ENCODE data around the gene KRT77. TPM values are rescaled to one million over a fixed set of nuclear protein-coding genes. Genes with fewer than 3 reads are reported as not detected.

The KRT77 gene
- total and polyA plus RNA-seq, 4 donors: 0.06 to 2.2 (median 0.19) TPM

DNA sequence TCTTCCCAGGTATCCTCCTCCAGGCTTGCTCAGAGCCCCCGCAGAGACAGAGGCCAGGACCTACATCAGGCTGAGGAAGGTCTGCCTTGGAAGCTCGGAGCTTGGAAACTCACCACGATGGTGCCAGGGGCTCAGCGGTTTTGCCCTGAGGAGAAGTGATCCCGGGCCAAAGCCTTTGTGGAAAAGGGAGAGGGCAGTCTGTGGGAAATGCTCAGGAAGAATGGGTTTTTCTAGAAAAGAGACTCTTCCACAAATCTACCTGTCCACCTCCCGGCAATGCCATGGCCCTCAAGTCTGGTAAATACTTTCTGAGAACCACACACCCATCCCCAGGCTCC lies 59.3 kb downstream of the KRT77 start:
- no peak overlapping the region for H3K4me3 ChIP-seq (ENCODE audit: low read depth, low read length)
- no peaks in the 10 kb centered on the region for H3K36me3 ChIP-seq (ENCODE audit: control insufficient read depth, insufficient read depth, low read length)
- peaks cover 2% of the 10 kb centered on the region for H3K4me1 ChIP-seq (ENCODE audit: control insufficient read depth, insufficient read depth, low read length)
- H3K27me3 ChIP-seq (ENCODE audit: control insufficient read depth, insufficient read depth, low read length): no peaks in the 10 kb centered on the region
- DNase-seq (ENCODE audit: low read depth in 4 of 6, low spot score in 6 of 6): no peak
- H3K9me3 ChIP-seq (ENCODE audit: control insufficient read depth, insufficient read depth, low read length): no peaks in the 10 kb centered on the region
- H3K27ac ChIP-seq (ENCODE audit: low read depth, low read length): no peak overlapping the region
- WGBS (ENCODE audit: insufficient coverage): 100% methylated on average over 4 of the region's 6 CpGs

- WGBS (ENCODE audit: insufficient coverage): 91% methylated on average over 8 of the region's 10 CpGs
- no peak for DNase-seq (ENCODE audit: low read depth in 4 of 6, low spot score in 6 of 6)
- H3K27me3 ChIP-seq (ENCODE audit: control insufficient read depth, insufficient read depth, low read length): no peaks in the 10 kb centered on the region
- no peak overlapping the region for H3K4me3 ChIP-seq (ENCODE audit: low read depth, low read length)
- H3K9me3 ChIP-seq (ENCODE audit: control insufficient read depth, insufficient read depth, low read length): no peaks in the 10 kb centered on the region
- no peaks in the 10 kb centered on the region for H3K4me1 ChIP-seq (ENCODE audit: control insufficient read depth, insufficient read depth, low read length)
- no peak overlapping the region for H3K27ac ChIP-seq (ENCODE audit: low read depth, low read length)
- H3K36me3 ChIP-seq (ENCODE audit: control insufficient read depth, insufficient read depth, low read length): no peaks in the 10 kb centered on the region
Observed at GRCh38 chr12:52643233-52644077, 59.9 kb downstream of the KRT77 start.

- no peaks in the 10 kb centered on the region for H3K9me3 ChIP-seq (ENCODE audit: control insufficient read depth, insufficient read depth, low read length)
- 50% methylated on average over 3 of the region's 4 CpGs for WGBS (ENCODE audit: insufficient coverage)
- no peak overlapping the region for H3K4me3 ChIP-seq (ENCODE audit: low read depth, low read length)
- no peaks in the 10 kb centered on the region for H3K27me3 ChIP-seq (ENCODE audit: control insufficient read depth, insufficient read depth, low read length)
- DNase-seq (ENCODE audit: low read depth in 4 of 6, low spot score in 6 of 6): no peak
- H3K4me1 ChIP-seq (ENCODE audit: control insufficient read depth, insufficient read depth, low read length): no peaks in the 10 kb centered on the region
- no peak overlapping the region for H3K27ac ChIP-seq (ENCODE audit: low read depth, low read length)
- H3K36me3 ChIP-seq (ENCODE audit: control insufficient read depth, insufficient read depth, low read length): no peaks in the 10 kb centered on the region
Observed at GRCh38 chr12:52641468-52641867, 61.9 kb downstream of the KRT77 start.

Other genes starting within 250 kb of the KRT77 start
- gene KRT6C, start 229.7 kb downstream of the KRT77 start, total RNA-seq: not detected
- gene KRT6C, start 229.7 kb downstream of the KRT77 start, polyA plus RNA-seq (ENCODE audit: insufficient read length in 2 of 2): not detected
- not detected for gene KRT6A, start 210.3 kb downstream of the KRT77 start, total RNA-seq
- not detected for gene KRT6A, start 210.3 kb downstream of the KRT77 start, polyA plus RNA-seq (ENCODE audit: insufficient read length in 2 of 2)
- gene KRT5, start 183.1 kb downstream of the KRT77 start, total RNA-seq: under 1 TPM in 1 of 2 donors, not detected in 1; 0.99 TPM
- gene KRT5, start 183.1 kb downstream of the KRT77 start, polyA plus RNA-seq (ENCODE audit: insufficient read length in 2 of 2): under 1 TPM; 0.27 to 0.68 TPM
- under 1 TPM in 1 of 2 donors, not detected in 1; 0.06 TPM for gene KRT71, start 150.4 kb downstream of the KRT77 start, total RNA-seq
- gene KRT71, start 150.4 kb downstream of the KRT77 start, polyA plus RNA-seq (ENCODE audit: insufficient read length in 2 of 2): under 1 TPM; 0.33 to 0.35 TPM
- under 1 TPM in 1 of 2 donors, not detected in 1; 0.10 TPM for gene KRT74, start 129.7 kb downstream of the KRT77 start, total RNA-seq
- under 1 TPM in 1 of 2 donors, not detected in 1; 0.20 TPM for gene KRT74, start 129.7 kb downstream of the KRT77 start, polyA plus RNA-seq (ENCODE audit: insufficient read length in 2 of 2)
- gene KRT72, start 102.1 kb downstream of the KRT77 start, total RNA-seq: under 1 TPM; 0.10 to 0.11 TPM
- under 1 TPM; 0.29 to 0.51 TPM for gene KRT72, start 102.1 kb downstream of the KRT77 start, polyA plus RNA-seq (ENCODE audit: insufficient read length in 2 of 2)
- under 1 TPM in 1 of 2 donors, not detected in 1; 0.10 TPM for gene KRT73, start 85.0 kb downstream of the KRT77 start, total RNA-seq
- under 1 TPM in 1 of 2 donors, not detected in 1; 0.33 TPM for gene KRT73, start 85.0 kb downstream of the KRT77 start, polyA plus RNA-seq (ENCODE audit: insufficient read length in 2 of 2)
- gene KRT2, start 51.3 kb downstream of the KRT77 start, total RNA-seq: under 1 TPM in 1 of 2 donors, not detected in 1; 0.30 TPM
- under 1 TPM; 0.18 to 0.25 TPM for gene KRT2, start 51.3 kb downstream of the KRT77 start, polyA plus RNA-seq (ENCODE audit: insufficient read length in 2 of 2)
- gene KRT1, start 23.1 kb downstream of the KRT77 start, total RNA-seq: 1 to 10 TPM in 1 of 2 donors, under 1 TPM in 1; 0.44 to 2.1 TPM
- gene KRT1, start 23.1 kb downstream of the KRT77 start, polyA plus RNA-seq (ENCODE audit: insufficient read length in 2 of 2): under 1 TPM; 0.17 to 0.51 TPM
- gene KRT76, start 73.8 kb upstream of the KRT77 start, total RNA-seq: not detected
- gene KRT76, start 73.8 kb upstream of the KRT77 start, polyA plus RNA-seq (ENCODE audit: insufficient read length in 2 of 2): not detected
- under 1 TPM in 1 of 2 donors, not detected in 1; 0.10 TPM for gene KRT3, start 92.6 kb upstream of the KRT77 start, total RNA-seq
- under 1 TPM in 1 of 2 donors, not detected in 1; 0.21 TPM for gene KRT3, start 92.6 kb upstream of the KRT77 start, polyA plus RNA-seq (ENCODE audit: insufficient read length in 2 of 2)
- gene KRT4, start 110.6 kb upstream of the KRT77 start, total RNA-seq: under 1 TPM in 1 of 2 donors, not detected in 1; 0.11 TPM
- gene KRT4, start 110.6 kb upstream of the KRT77 start, polyA plus RNA-seq (ENCODE audit: insufficient read length in 2 of 2): under 1 TPM; 0.14 to 0.20 TPM
- gene KRT79, start 130.8 kb upstream of the KRT77 start, total RNA-seq: under 1 TPM; 0.10 to 0.28 TPM
- 1 to 10 TPM; 1.4 TPM for gene KRT79, start 130.8 kb upstream of the KRT77 start, polyA plus RNA-seq (ENCODE audit: insufficient read length in 2 of 2)
- under 1 TPM in 1 of 2 donors, not detected in 1; 0.11 TPM for gene KRT78, start 145.5 kb upstream of the KRT77 start, total RNA-seq
- gene KRT78, start 145.5 kb upstream of the KRT77 start, polyA plus RNA-seq (ENCODE audit: insufficient read length in 2 of 2): not detected
- gene KRT8, start 201.6 kb upstream of the KRT77 start, total RNA-seq: 10 to 100 TPM in 1 of 2 donors, under 1 TPM in 1; 0.99 to 12.0 TPM
- gene KRT8, start 201.6 kb upstream of the KRT77 start, polyA plus RNA-seq (ENCODE audit: insufficient read length in 2 of 2): 10 to 100 TPM in 1 of 2 donors, 1 to 10 TPM in 1; 1.7 to 10.1 TPM
- 10 to 100 TPM; 14.6 to 52.1 TPM for gene KRT18, start 245.6 kb upstream of the KRT77 start, total RNA-seq
- 10 to 100 TPM; 18.2 to 26.7 TPM for gene KRT18, start 245.6 kb upstream of the KRT77 start, polyA plus RNA-seq (ENCODE audit: insufficient read length in 2 of 2)

Data from spinal cord (tissue), 10 donors.